Choroid plexus epithelial cell (primary cell): Measurements from ENCODE around the gene NCAPH2.

Source experiments
- DNase-seq: peaks from one replicate; pipeline ENCODE4 v3.0.0-alpha.2; 2010; ENCODE audit warnings: low read depth
- H3K4me3 ChIP-seq: 2 replicates; pipeline ENCODE4 v1.5.1; 2011; ENCODE audit warnings: low read depth, mild to moderate bottlenecking, control low read depth, low read length, moderate library complexity
- TF ChIP-seq, protein P1 (sequence below): conservative IDR thresholded peaks from 2 replicates; pipeline ENCODE4 v1.5.1; 2011; ENCODE audit warnings: low read depth, mild to moderate bottlenecking, control low read depth, inconsistent platforms, low read length, moderate library complexity

The NCAPH2 gene

GRCh38 chr22:50525104-50525857 lies 17.3 kb downstream of the NCAPH2 start, which contains the start of gene SCO2:
Gene SCO2, minus strand, starts transcription at chr22:50525598. Its CDS starts 1,187 bp downstream, at chr22:50524411.
- TF ChIP-seq, protein P1, sequence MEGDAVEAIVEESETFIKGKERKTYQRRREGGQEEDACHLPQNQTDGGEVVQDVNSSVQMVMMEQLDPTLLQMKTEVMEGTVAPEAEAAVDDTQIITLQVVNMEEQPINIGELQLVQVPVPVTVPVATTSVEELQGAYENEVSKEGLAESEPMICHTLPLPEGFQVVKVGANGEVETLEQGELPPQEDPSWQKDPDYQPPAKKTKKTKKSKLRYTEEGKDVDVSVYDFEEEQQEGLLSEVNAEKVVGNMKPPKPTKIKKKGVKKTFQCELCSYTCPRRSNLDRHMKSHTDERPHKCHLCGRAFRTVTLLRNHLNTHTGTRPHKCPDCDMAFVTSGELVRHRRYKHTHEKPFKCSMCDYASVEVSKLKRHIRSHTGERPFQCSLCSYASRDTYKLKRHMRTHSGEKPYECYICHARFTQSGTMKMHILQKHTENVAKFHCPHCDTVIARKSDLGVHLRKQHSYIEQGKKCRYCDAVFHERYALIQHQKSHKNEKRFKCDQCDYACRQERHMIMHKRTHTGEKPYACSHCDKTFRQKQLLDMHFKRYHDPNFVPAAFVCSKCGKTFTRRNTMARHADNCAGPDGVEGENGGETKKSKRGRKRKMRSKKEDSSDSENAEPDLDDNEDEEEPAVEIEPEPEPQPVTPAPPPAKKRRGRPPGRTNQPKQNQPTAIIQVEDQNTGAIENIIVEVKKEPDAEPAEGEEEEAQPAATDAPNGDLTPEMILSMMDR = peak; percentile 53
- DNase-seq = peak; percentile 98
- H3K4me3 ChIP-seq = peak within 1 kb of the TSS; percentile 84

- TF ChIP-seq, protein P1 = no peak
- DNase-seq = no peak
- peak overlapping the region; percentile 84 for H3K4me3 ChIP-seq
Measured at GRCh38 chr22:50525858-50526107, 17.8 kb downstream of the NCAPH2 start.

- peak; percentile 83 for DNase-seq
- H3K4me3 ChIP-seq = peak overlapping the region; percentile 84
- TF ChIP-seq, protein P1 = peak; percentile 33
Measured at GRCh38 chr22:50526108-50526833, 18.2 kb downstream of the NCAPH2 start.

DNA sequence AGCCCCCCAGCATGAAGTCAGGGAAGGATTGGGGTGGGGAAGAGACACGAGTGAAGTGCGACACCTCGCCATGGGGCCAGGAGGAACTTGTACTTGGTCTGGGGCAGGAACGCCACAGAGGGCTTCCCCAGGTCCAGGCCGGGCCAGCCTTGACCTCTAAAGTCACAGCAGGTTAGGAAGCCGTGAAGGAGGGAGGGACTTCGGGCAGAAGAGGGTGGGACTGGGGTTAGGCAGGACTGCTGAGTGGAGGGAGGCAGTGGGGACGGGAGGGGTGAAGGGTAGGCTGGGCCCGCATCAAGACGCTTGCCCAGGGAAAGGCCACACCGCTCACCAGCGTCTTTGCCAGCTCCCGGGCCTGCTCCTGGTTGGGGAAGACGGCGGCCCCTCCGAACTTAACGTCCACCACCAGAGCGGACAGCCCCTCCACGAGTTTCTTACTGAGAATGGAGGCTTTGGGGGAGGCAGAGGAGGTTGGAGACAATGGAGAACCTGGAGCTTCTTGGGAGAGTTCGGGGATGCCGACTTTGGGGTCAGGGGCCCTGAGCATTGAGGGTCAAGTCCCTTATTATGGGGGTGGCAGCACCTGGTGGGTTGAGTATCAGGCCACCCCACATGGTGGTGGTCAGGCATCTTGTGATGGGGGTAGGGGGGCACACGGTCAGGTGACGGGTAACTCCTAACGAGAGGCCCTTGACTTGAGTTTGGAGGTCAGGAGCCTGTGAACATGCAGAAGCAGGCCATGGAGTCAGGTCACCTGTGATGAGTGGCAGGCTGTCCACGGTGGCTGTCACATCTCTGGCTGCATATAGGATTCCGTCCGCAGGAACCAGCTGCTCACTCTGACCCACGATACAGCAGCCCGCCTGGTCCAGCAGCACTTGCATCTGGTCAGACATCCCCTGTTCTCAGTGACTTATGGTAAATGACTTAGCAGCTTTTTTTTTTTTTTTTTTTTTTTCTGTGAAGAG lies 19.1 kb downstream of the NCAPH2 start:
- TF ChIP-seq, protein P1 = no peak
- no peak for DNase-seq
- H3K4me3 ChIP-seq = peak overlapping the region; percentile 84

- TF ChIP-seq, protein P1 = no peak
- no peak overlapping the region for H3K4me3 ChIP-seq
- DNase-seq = no peak
Measured at GRCh38 chr22:50527921-50528681, 20.1 kb downstream of the NCAPH2 start.
